ENCODE data around the gene CGNL1.

The CGNL1 gene

DNA sequence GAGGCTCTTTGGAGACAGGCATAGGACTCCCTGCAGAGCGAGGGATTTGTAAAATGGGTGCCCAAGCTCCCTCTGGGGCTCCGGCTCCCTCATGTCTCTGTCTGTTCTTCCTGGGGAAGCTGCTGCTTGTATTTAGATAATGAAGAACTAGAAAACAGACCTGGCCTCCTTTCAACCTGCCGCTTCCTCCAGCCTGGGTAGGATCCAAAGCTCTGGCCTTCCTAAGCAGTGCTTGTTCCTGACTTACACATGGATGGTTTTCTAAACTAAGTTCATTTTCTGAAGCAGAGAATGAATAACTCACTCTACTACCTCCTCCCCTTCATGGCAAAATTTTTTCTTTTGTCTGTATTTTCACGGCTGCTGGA lies 178.5 kb downstream of the CGNL1 start:
- ChIA-PET POLR2A (no interaction called here), CTCF (interaction anchor here (2.8 kb wide), 1 partner anchor 13 kb away, joined by 9 read pairs; no protein-coding TSS in a partner anchor)
- TF ChIP-seq, protein P1, sequence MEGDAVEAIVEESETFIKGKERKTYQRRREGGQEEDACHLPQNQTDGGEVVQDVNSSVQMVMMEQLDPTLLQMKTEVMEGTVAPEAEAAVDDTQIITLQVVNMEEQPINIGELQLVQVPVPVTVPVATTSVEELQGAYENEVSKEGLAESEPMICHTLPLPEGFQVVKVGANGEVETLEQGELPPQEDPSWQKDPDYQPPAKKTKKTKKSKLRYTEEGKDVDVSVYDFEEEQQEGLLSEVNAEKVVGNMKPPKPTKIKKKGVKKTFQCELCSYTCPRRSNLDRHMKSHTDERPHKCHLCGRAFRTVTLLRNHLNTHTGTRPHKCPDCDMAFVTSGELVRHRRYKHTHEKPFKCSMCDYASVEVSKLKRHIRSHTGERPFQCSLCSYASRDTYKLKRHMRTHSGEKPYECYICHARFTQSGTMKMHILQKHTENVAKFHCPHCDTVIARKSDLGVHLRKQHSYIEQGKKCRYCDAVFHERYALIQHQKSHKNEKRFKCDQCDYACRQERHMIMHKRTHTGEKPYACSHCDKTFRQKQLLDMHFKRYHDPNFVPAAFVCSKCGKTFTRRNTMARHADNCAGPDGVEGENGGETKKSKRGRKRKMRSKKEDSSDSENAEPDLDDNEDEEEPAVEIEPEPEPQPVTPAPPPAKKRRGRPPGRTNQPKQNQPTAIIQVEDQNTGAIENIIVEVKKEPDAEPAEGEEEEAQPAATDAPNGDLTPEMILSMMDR (IDR thresholded peaks at IDR 0.05; ENCODE audit: control extremely low read depth, extremely low read depth, low read depth, missing control alignments) = no peak
- no peak for DNase-seq (ENCODE audit: extremely low spot score)

DNA sequence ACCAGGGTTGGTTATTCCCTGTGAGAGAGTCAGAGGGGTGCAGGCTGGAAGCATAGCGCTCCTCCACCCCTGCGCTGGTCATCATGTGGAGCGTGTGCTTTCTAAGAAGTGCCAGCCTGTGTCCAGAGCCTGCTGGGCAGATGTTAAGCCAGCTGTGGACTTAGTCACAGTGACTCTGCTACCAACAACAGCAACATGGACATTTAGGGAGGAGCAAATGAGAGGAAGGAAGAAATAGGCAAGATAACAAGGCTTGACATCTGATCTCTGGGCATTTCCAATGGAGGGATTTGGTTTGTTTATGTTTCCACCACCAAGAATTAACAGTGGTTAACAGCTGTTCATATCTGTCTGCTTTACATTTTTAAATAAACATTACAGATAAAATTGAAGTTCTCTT lies 179.0 kb downstream of the CGNL1 start:
- no peak for DNase-seq (ENCODE audit: extremely low spot score)
- ChIA-PET CTCF (interaction anchor here (2.8 kb wide), 1 partner anchor 13 kb away, joined by 9 read pairs; no protein-coding TSS in a partner anchor), POLR2A (no interaction called here)
- TF ChIP-seq, protein P1 (IDR thresholded peaks at IDR 0.05; ENCODE audit: control extremely low read depth, extremely low read depth, low read depth, missing control alignments) = no peak

DNA sequence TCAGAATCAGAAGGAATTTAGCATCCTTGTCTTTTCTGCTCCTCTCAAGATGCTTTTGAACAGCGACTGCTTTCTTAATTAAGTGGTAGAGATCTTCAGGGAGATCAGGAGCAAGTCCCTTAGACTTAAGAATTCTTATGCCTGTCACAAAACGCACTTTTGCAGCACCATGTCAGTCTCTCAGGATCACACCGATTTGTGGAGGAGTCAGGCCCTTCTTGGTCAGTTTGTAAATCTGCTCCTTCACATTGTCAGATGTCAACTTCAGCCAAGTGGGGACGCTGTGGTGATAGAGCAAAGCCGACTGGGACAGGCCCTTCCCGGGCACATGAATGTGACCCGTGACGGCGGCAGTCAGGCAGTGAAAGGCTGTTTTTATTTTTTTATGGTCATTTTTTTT lies 179.7 kb downstream of the CGNL1 start:
- ChIA-PET POLR2A (no interaction called here), CTCF (no interaction called here)
- no peak for DNase-seq (ENCODE audit: extremely low spot score)
- TF ChIP-seq, protein P1 (IDR thresholded peaks at IDR 0.05; ENCODE audit: control extremely low read depth, extremely low read depth, low read depth, missing control alignments) = no peak

DNA sequence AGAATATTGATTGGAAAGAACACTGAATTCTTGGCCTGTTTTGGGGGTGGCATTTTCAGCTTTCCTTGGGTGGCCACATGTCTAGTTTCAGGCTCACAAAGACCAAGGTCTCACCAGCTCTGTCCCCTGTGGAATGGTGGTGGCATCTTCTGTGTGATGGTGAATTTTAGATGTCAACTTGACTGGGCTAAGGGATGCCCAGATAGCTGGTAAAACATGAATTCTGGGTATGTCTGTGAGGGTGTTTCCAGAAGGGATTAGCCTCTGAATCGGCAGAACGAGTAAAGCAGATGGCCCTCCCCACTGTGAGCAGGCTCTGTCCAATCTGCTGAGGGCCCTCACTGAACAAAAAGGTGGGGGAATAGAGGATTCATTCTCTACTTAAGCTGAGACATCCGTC lies 181.0 kb downstream of the CGNL1 start:
- TF ChIP-seq, protein P1 (IDR thresholded peaks at IDR 0.05; ENCODE audit: control extremely low read depth, extremely low read depth, low read depth, missing control alignments) = no peak
- CTCF ChIA-PET = interaction anchor here (1.0 to 2.0 kb wide), 3 partner anchors 14 to 303 kb away, joined by 3 to 8 read pairs (median 3); no protein-coding TSS in a partner anchor
- POLR2A ChIA-PET = no interaction called here
- no peak for DNase-seq (ENCODE audit: extremely low spot score)

DNA sequence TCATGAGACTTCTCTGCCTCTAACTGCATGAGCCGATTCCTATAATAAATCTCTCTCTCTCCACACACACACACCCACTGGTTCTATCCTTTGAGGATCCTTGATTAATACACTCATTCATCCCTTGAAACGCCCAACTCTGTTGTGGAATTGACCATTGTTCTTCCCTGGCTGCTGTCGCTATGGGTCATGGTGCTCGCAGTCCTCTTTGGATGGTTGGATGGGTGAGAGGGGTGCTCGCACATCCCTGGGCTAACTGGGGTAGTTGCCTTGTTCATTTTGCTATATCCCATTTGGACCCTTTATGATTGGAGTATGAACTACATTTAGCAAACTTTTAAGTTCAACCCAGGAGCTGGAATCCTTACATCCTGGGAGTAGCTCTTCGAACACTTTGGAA lies 181.5 kb downstream of the CGNL1 start:
- no peak for DNase-seq (ENCODE audit: extremely low spot score)
- TF ChIP-seq, protein P1 (IDR thresholded peaks at IDR 0.05; ENCODE audit: control extremely low read depth, extremely low read depth, low read depth, missing control alignments) = no peak
- ChIA-PET POLR2A (no interaction called here), CTCF (interaction anchor here (1.0 to 2.0 kb wide), 3 partner anchors 14 to 303 kb away, joined by 3 to 8 read pairs (median 3); no protein-coding TSS in a partner anchor)

DNA sequence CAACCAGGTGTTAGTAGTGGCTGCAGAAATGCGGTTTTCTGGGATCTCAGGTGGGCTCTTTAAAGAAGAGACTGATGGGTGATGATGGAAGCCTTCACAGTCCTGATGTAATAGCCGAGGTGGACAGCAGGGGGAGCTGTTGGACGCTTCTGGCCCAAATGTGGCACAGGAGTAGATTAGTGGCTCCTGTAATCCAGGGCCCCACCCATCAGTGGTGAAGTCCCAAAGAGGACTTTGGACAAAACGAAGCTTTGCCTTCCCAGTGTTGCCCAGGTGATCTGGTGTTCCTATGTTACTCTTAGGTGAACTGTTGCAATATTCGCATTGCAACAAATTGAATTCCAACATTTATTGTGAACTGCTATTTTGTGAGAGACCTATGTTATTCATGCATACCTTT lies 183.6 kb downstream of the CGNL1 start:
- TF ChIP-seq, protein P1 (IDR thresholded peaks at IDR 0.05; ENCODE audit: control extremely low read depth, extremely low read depth, low read depth, missing control alignments) = peak; percentile 82
- CTCF ChIA-PET = interaction anchor here (0.9 to 3.4 kb wide), 18 partner anchors 9 to 510 kb away, joined by 3 to 19 read pairs (median 4); no protein-coding TSS in a partner anchor
- POLR2A ChIA-PET = no interaction called here
- DNase-seq (ENCODE audit: extremely low spot score) = peak; percentile 61
